GM12801 (cell line): ENCODE measurements around the gene SCGB3A2.

Experiments
- CTCF ChIP-seq: IDR thresholded peaks from one replicate; pipeline ENCODE4 v1.5.1; 2011; ENCODE audit warnings: control low read depth; ENCODE audit not compliant: insufficient read length; ENCODE audit errors: extremely low read depth

The SCGB3A2 gene

GRCh38 chr5:147844846-147845245, 33.7 kb upstream of the SCGB3A2 start:
- no peak for TF ChIP-seq CTCF

GRCh38 chr5:147845618-147846017, 32.9 kb upstream of the SCGB3A2 start:
- TF ChIP-seq CTCF = no peak

GRCh38 chr5:147849226-147849625, 29.3 kb upstream of the SCGB3A2 start:
- TF ChIP-seq CTCF = no peak

- no peak for TF ChIP-seq CTCF
Measured at GRCh38 chr5:147851578-147851977, 26.9 kb upstream of the SCGB3A2 start.

- no peak for TF ChIP-seq CTCF
Measured at GRCh38 chr5:147852365-147852764, 26.1 kb upstream of the SCGB3A2 start.

- TF ChIP-seq CTCF = no peak
Measured at GRCh38 chr5:147853372-147853987, 25.0 kb upstream of the SCGB3A2 start.

GRCh38 chr5:147854331-147854730, 24.2 kb upstream of the SCGB3A2 start:
- TF ChIP-seq CTCF = no peak
